ENCODE results near the gene CD86. TPM values are rescaled to one million over a fixed set of nuclear protein-coding genes. Genes with fewer than 3 reads are reported as not detected.
"Not testable (repeated sequence)": the region's sequence is repeated elsewhere in the genome, so short reads cannot be mapped to it uniquely, and the experiment has no call there.

The CD86 gene
- 5.4 and 6.4 TPM in 2 replicates for total RNA-seq

- intact Hi-C loops (cut with micrococcal nuclease), result no loop called here
Measured at GRCh38 chr3:122055215-122055614, at the start of gene CD86. CD86 (plus strand) TSS chr3:122055362; CDS start chr3:122055490, 128 bp downstream.

- intact Hi-C loops (cut with micrococcal nuclease), result no loop called here
Measured at GRCh38 chr3:122006267-122006666, 48.9 kb upstream of the CD86 start.

GRCh38 chr3:122008166-122008565 lies 47.0 kb upstream of the CD86 start:
- intact Hi-C loops (cut with micrococcal nuclease), result no loop called here

- intact Hi-C loops (cut with micrococcal nuclease), result loop anchor here (5.0 kb wide), 1 partner anchor 67 kb away; no protein-coding TSS in a partner anchor
Measured at GRCh38 chr3:122010506-122010905, 44.7 kb upstream of the CD86 start.

- intact Hi-C loops (cut with micrococcal nuclease), result loop anchor here (5.0 kb wide), 1 partner anchor 66 kb away; no protein-coding TSS in a partner anchor
Measured at GRCh38 chr3:122011396-122011795, 43.8 kb upstream of the CD86 start.

- intact Hi-C loops (cut with micrococcal nuclease), result loop anchor here (5.0 kb wide), 1 partner anchor 64 kb away; no protein-coding TSS in a partner anchor
Measured at GRCh38 chr3:122012821-122013220, 42.3 kb upstream of the CD86 start.

GRCh38 chr3:122013448-122013925 lies 41.7 kb upstream of the CD86 start:
- intact Hi-C loops (cut with micrococcal nuclease), result loop anchor here (5.0 kb wide), 1 partner anchor 64 kb away; no protein-coding TSS in a partner anchor

GRCh38 chr3:122014741-122015140 lies 40.4 kb upstream of the CD86 start:
- intact Hi-C loops (cut with micrococcal nuclease), result loop anchor here (5.0 kb wide), 1 partner anchor 63 kb away; no protein-coding TSS in a partner anchor

- intact Hi-C loops (cut with micrococcal nuclease), result no loop called here
Measured at GRCh38 chr3:122019493-122019892, 35.7 kb upstream of the CD86 start.

- intact Hi-C loops (cut with micrococcal nuclease), result no loop called here
Measured at GRCh38 chr3:122021037-122021436, 34.1 kb upstream of the CD86 start.

- intact Hi-C loops (cut with micrococcal nuclease), result no loop called here
Measured at GRCh38 chr3:122021811-122022401, 33.3 kb upstream of the CD86 start, which contains the start of gene ILDR1. ILDR1 (minus strand) TSS chr3:122022247; CDS start chr3:122022077, 170 bp downstream.

GRCh38 chr3:122023335-122023910 lies 31.7 kb upstream of the CD86 start:
- intact Hi-C loops (cut with micrococcal nuclease), result no loop called here

GRCh38 chr3:122024800-122025199 lies 30.4 kb upstream of the CD86 start:
- intact Hi-C loops (cut with micrococcal nuclease), result no loop called here

GRCh38 chr3:122025296-122025695 lies 29.9 kb upstream of the CD86 start:
- intact Hi-C loops (cut with micrococcal nuclease), result no loop called here

- intact Hi-C loops (cut with micrococcal nuclease), result loop anchor here (1.0 to 5.0 kb wide), 3 partner anchors 47 to 196 kb away; partner anchors contain the start of genes EAF2 and IQCB1
Measured at GRCh38 chr3:122030381-122031122, 24.6 kb upstream of the CD86 start.

GRCh38 chr3:122031123-122031468 lies 24.1 kb upstream of the CD86 start:
- intact Hi-C loops (cut with micrococcal nuclease), result loop anchor here (2.0 to 5.0 kb wide), 2 partner anchors 61 to 196 kb away; partner anchors contain the start of genes EAF2 and IQCB1

- intact Hi-C loops (cut with micrococcal nuclease), result loop anchor here (5.0 kb wide), 1 partner anchor 60 kb away; no protein-coding TSS in a partner anchor
Measured at GRCh38 chr3:122032531-122032930, 22.6 kb upstream of the CD86 start.

GRCh38 chr3:122033023-122033422 lies 22.1 kb upstream of the CD86 start:
- intact Hi-C loops (cut with micrococcal nuclease), result loop anchor here (5.0 kb wide), 1 partner anchor 59 kb away; no protein-coding TSS in a partner anchor

GRCh38 chr3:122047296-122047695 lies 7.9 kb upstream of the CD86 start:
- intact Hi-C loops (cut with micrococcal nuclease), result not testable (repeated sequence)

- intact Hi-C loops (cut with micrococcal nuclease), result not testable (repeated sequence)
Measured at GRCh38 chr3:122047773-122048172, 7.4 kb upstream of the CD86 start.

- intact Hi-C loops (cut with micrococcal nuclease), result no loop called here
Measured at GRCh38 chr3:122052968-122053367, 2.2 kb upstream of the CD86 start.

- intact Hi-C loops (cut with micrococcal nuclease), result no loop called here
Measured at GRCh38 chr3:122057671-122058070, 2.5 kb downstream of the CD86 start.

All from T-helper 1 cell treated with Interleukin-12 subunit alpha and Interleukin-12 subunit beta and Interleukin-4 antibody, amounts not matched to agents 30 ng/mL and 1 ng/mL, for 36 hours (primary cell).